ENCODE results near the gene DCLK3.

DCLK3 gene

GRCh38 chr3:36695113-36695768, 69.1 kb downstream of the DCLK3 start:
- no peak overlapping the region for H3K4me3 ChIP-seq (ENCODE audit: low read depth, low read length)
- CTCF ChIA-PET = interaction anchor here (0.9 to 8.0 kb wide), 7 partner anchors 9 to 730 kb away, joined by 3 to 116 read pairs (median 6); no protein-coding TSS in a partner anchor
- DNase-seq (ENCODE audit: low read depth, low spot score) = no peak
- TF ChIP-seq CTCF (IDR thresholded peaks at IDR 0.05; ENCODE audit: insufficient read depth, low read length, missing control alignments) = no peak
- POLR2A ChIA-PET = interaction anchor here (0.6 to 1.2 kb wide), 5 partner anchors 16 to 169 kb away, joined by 3 to 8 read pairs (median 3); no protein-coding TSS in a partner anchor

- H3K4me3 ChIP-seq (ENCODE audit: low read depth, low read length) = no peak overlapping the region
- DNase-seq (ENCODE audit: low read depth, low spot score) = no peak
- ChIA-PET POLR2A (no interaction called here), CTCF (interaction anchor here (1.3 to 2.7 kb wide), 2 partner anchors 16 to 21 kb away, joined by 7 to 14 read pairs; no protein-coding TSS in a partner anchor)
- TF ChIP-seq CTCF (IDR thresholded peaks at IDR 0.05; ENCODE audit: insufficient read depth, low read length, missing control alignments) = no peak
Measured at GRCh38 chr3:36693670-36694069, 70.7 kb downstream of the DCLK3 start.

- POLR2A ChIA-PET = no interaction called here
- TF ChIP-seq CTCF (IDR thresholded peaks at IDR 0.05; ENCODE audit: insufficient read depth, low read length, missing control alignments) = no peak
- DNase-seq (ENCODE audit: low read depth, low spot score) = no peak
- CTCF ChIA-PET = no interaction called here
- H3K4me3 ChIP-seq (ENCODE audit: low read depth, low read length) = no peak overlapping the region
Measured at GRCh38 chr3:36689560-36689959, 74.8 kb downstream of the DCLK3 start.

- POLR2A ChIA-PET = no interaction called here
- H3K4me3 ChIP-seq (ENCODE audit: low read depth, low read length) = no peak overlapping the region
- no peak for DNase-seq (ENCODE audit: low read depth, low spot score)
- CTCF ChIA-PET = no interaction called here
- no peak for TF ChIP-seq CTCF (IDR thresholded peaks at IDR 0.05; ENCODE audit: insufficient read depth, low read length, missing control alignments)
Measured at GRCh38 chr3:36688815-36689214, 75.5 kb downstream of the DCLK3 start.

- H3K4me3 ChIP-seq (ENCODE audit: low read depth, low read length) = no peak overlapping the region
- POLR2A ChIA-PET = no interaction called here
- CTCF ChIA-PET = no interaction called here
- TF ChIP-seq CTCF (IDR thresholded peaks at IDR 0.05; ENCODE audit: insufficient read depth, low read length, missing control alignments) = no peak
- no peak for DNase-seq (ENCODE audit: low read depth, low spot score)
Measured at GRCh38 chr3:36686516-36686915, 77.8 kb downstream of the DCLK3 start.

GRCh38 chr3:36681867-36682266, 82.5 kb downstream of the DCLK3 start:
- no peak for DNase-seq (ENCODE audit: low read depth, low spot score)
- ChIA-PET POLR2A (no interaction called here), CTCF (interaction anchor here (1.1 kb wide), 1 partner anchor 15 kb away, joined by 5 read pairs; no protein-coding TSS in a partner anchor)
- no peak overlapping the region for H3K4me3 ChIP-seq (ENCODE audit: low read depth, low read length)
- no peak for TF ChIP-seq CTCF (IDR thresholded peaks at IDR 0.05; ENCODE audit: insufficient read depth, low read length, missing control alignments)
